GM23248 (cell line): ENCODE results near the gene TMEM130.

ENCODE experiments used
- EZH2 ChIP-seq: fragments of 200-600 bp; sonication (generic); IDR thresholded peaks from 2 replicates; pipeline ENCODE4 v1.6.1; 2018; ENCODE audit warnings: antibody characterized with exemption, mild to moderate bottlenecking; ENCODE audit not compliant: insufficient read depth, poor library complexity, severe bottlenecking
- EZH2phosphoT487 ChIP-seq: fragments of 200-600 bp; sonication (generic); IDR thresholded peaks from 2 replicates; pipeline ENCODE4 v1.6.1; 2018; ENCODE audit warnings: antibody characterized with exemption, moderate library complexity, mild to moderate bottlenecking, low read depth; ENCODE audit not compliant: insufficient read depth

- TF ChIP-seq EZH2 = no peak
- no peak for TF ChIP-seq EZH2phosphoT487
These were observed 17.0 kb downstream of the TMEM130 start for GRCh38 chr7:98852826-98853225.
